OCI-LY7 (cell line): ENCODE results near the gene LTBP2. TPM values are rescaled to one million over a fixed set of nuclear protein-coding genes. Genes with fewer than 3 reads are reported as not detected.
A peak's percentile ranks its signal among the peaks of the same experiment; 100 is the strongest.

ENCODE experiments used
- BruUV-seq: library from RNA; stranded (reverse); fragments of 400-500 nt; replicated peaks from 2 replicates; lab custom pipeline; 2021; lab: Mats Ljungman, UMichigan
- CTCF ChIA-PET: fragments of 300-600 bp; sonication (Branson Sonifier 250); formaldehyde crosslinking; loops from one replicate; lab custom pipeline; 2022; ENCODE audit warnings: antibody characterized with exemption; ENCODE audit not compliant: unreplicated experiment; lab: Charles Lee
- POLR2A ChIA-PET: fragments of 300-600 bp; sonication (Branson Sonifier 250); formaldehyde crosslinking; loops from one replicate; lab custom pipeline; 2022; ENCODE audit warnings: antibody characterized with exemption; lab: Charles Lee
- DNase-seq: peaks from one replicate; pipeline ENCODE4 v3.0.0-alpha.2; 2015; ENCODE audit warnings: low spot score
- H2AFZ ChIP-seq: fragments of 200-600 bp; sonication (generic), shearing (Covaris generic); 2 replicates; pipeline ENCODE4 v1.6.1; 2014; ENCODE audit warnings: mild to moderate bottlenecking, antibody characterized with exemption, low read length, moderate library complexity
- H3K27ac ChIP-seq: fragments of 200-600 bp; sonication (generic); 2 replicates; pipeline ENCODE4 v1.5.1; 2014; ENCODE audit warnings: mixed run types, low read depth, mild to moderate bottlenecking, moderate library complexity, low read length, inconsistent platforms; ENCODE audit not compliant: poor library complexity, severe bottlenecking
- H3K36me3 ChIP-seq: fragments of 200-600 bp; sonication (generic); 2 replicates; pipeline ENCODE4 v1.6.1; 2014; ENCODE audit warnings: mild to moderate bottlenecking, antibody characterized with exemption, low read length, moderate library complexity, mixed read lengths; ENCODE audit not compliant: insufficient read depth
- H3K4me1 ChIP-seq: fragments of 200-600 bp; sonication (generic); 2 replicates; pipeline ENCODE4 v1.5.1; 2014; ENCODE audit warnings: mild to moderate bottlenecking, low read length; ENCODE audit not compliant: insufficient read depth, poor library complexity, severe bottlenecking
- H3K4me2 ChIP-seq: fragments of 200-600 bp; sonication (generic); 2 replicates; pipeline ENCODE4 v1.6.1; 2014; ENCODE audit warnings: mild to moderate bottlenecking, low read length
- H3K4me3 ChIP-seq: fragments of 200-600 bp; sonication (generic); 2 replicates; pipeline ENCODE4 v1.5.1; 2014; ENCODE audit warnings: mild to moderate bottlenecking, low read depth, low read length; ENCODE audit not compliant: poor library complexity, severe bottlenecking
- H3K79me2 ChIP-seq: fragments of 200-600 bp; sonication (generic); 2 replicates; pipeline ENCODE4 v1.6.1; 2016; ENCODE audit warnings: low read depth, mild to moderate bottlenecking, low read length, moderate library complexity, mixed read lengths; ENCODE audit not compliant: insufficient read depth
- H3K9me2 ChIP-seq: fragments of 200-600 bp; sonication (generic); 2 replicates; pipeline ENCODE4 v1.6.1; 2016; ENCODE audit warnings: mild to moderate bottlenecking, low read length, mixed read lengths; ENCODE audit not compliant: insufficient read depth
- H3K9me3 ChIP-seq: fragments of 200-600 bp; sonication (generic); 2 replicates; pipeline ENCODE4 v1.6.1; 2014; ENCODE audit warnings: mild to moderate bottlenecking, mixed run types, low read length, mixed read lengths
- H4K20me1 ChIP-seq: fragments of 200-600 bp; sonication (generic); 2 replicates; pipeline ENCODE4 v1.6.1; 2014; ENCODE audit warnings: mild to moderate bottlenecking, antibody characterized with exemption, low read length, moderate library complexity, mixed read lengths; ENCODE audit not compliant: insufficient read depth
- CTCF ChIP-seq: fragments of 200-600 bp; sonication (generic); conservative IDR thresholded peaks from 2 replicates; pipeline ENCODE4 v1.5.1; 2014; ENCODE audit warnings: mild to moderate bottlenecking, antibody characterized with exemption, low read length, moderate library complexity, mixed read lengths
- EZH2phosphoT487 ChIP-seq: fragments of 200-600 bp; sonication (generic); IDR thresholded peaks from 2 replicates; pipeline ENCODE4 v1.6.1; 2018; ENCODE audit warnings: low read depth, borderline replicate concordance, mild to moderate bottlenecking, mixed run types, antibody characterized with exemption, low read length, moderate library complexity, mixed read lengths
- intact Hi-C: fragments of 100-400 bp; cut with micrococcal nuclease; formaldehyde crosslinking; loops from one replicate; pipeline ENCODE4 v1.10.0; 2022; ENCODE audit not compliant: unreplicated experiment
- total RNA-seq, 2 experiments: library from RNA; depleted of rRNA in 1 of 2; stranded (reverse); fragments of >200 nt in 1 of 2; shearing (Covaris generic) in 1 of 2; gene quantifications; 2 replicates each; pipeline ENCODE4 v1.2.3, GENCODE V29; 2014 to 2022

Gene LTBP2
- total RNA-seq, 2 experiments from 2014 or later = 0.15 to 0.25 TPM

GRCh38 chr14:74493343-74494261 is 118.4 kb downstream of the LTBP2 start, which contains the start of gene ISCA2:
ISCA2 (plus strand) TSS chr14:74493765; CDS start chr14:74493775, 10 bp downstream.
- ChIA-PET POLR2A (interaction anchor here (0.5 to 1.8 kb wide), 9 partner anchors 8 to 318 kb away, joined by 3 to 7 read pairs (median 4); no protein-coding TSS in a partner anchor), CTCF (no interaction called here)
- H2AFZ ChIP-seq = peak within 1 kb of the TSS; percentile 84
- H3K4me3 ChIP-seq = peak within 1 kb of the TSS; percentile 89
- peak within 1 kb of the TSS; percentile 36 for H3K27ac ChIP-seq
- H3K4me2 ChIP-seq = peak within 1 kb of the TSS; percentile 97
- intact Hi-C loops = loop anchor here (2.0 to 10.0 kb wide), 2 partner anchors 93 to 169 kb away; no protein-coding TSS in a partner anchor
- no peaks in the 10 kb centered on the region for H3K9me3 ChIP-seq
- peaks cover 14% of the 10 kb centered on the region; the same call in 1 of the 2 replicates for H3K36me3 ChIP-seq
- peaks cover 10% of the 10 kb centered on the region; the same call in 1 of the 2 replicates for H3K79me2 ChIP-seq
- TF ChIP-seq CTCF = no peak
- no peak for TF ChIP-seq EZH2phosphoT487
- H4K20me1 ChIP-seq = no peaks in the 10 kb centered on the region
- BruUV-seq = no TSS peak
- peaks cover 43% of the 10 kb centered on the region for H3K4me1 ChIP-seq
- DNase-seq = peak; percentile 99
- H3K9me2 ChIP-seq = no peaks in the 10 kb centered on the region

- H3K4me2 ChIP-seq = peak within 1 kb of the TSS; percentile 97
- no TSS peak for BruUV-seq
- ChIA-PET CTCF (no interaction called here), POLR2A (interaction anchor here (0.6 to 1.7 kb wide), 4 partner anchors 9 to 319 kb away, joined by 3 to 7 read pairs (median 4); no protein-coding TSS in a partner anchor)
- peaks cover 43% of the 10 kb centered on the region for H3K4me1 ChIP-seq
- peak within 1 kb of the TSS; percentile 84 for H2AFZ ChIP-seq
- H3K4me3 ChIP-seq = peak within 1 kb of the TSS; percentile 89
- TF ChIP-seq CTCF (no peak), EZH2phosphoT487 (no peak)
- H3K9me2 ChIP-seq = no peaks in the 10 kb centered on the region
- no peak for DNase-seq
- H4K20me1 ChIP-seq = no peaks in the 10 kb centered on the region
- peaks cover 14% of the 10 kb centered on the region; the same call in 1 of the 2 replicates for H3K36me3 ChIP-seq
- intact Hi-C loops = loop anchor here (1.0 to 10.0 kb wide), 3 partner anchors 92 to 168 kb away; no protein-coding TSS in a partner anchor
- H3K9me3 ChIP-seq = no peaks in the 10 kb centered on the region
- peaks cover 10% of the 10 kb centered on the region; the same call in 1 of the 2 replicates for H3K79me2 ChIP-seq
- H3K27ac ChIP-seq = peak within 1 kb of the TSS; percentile 36
These were observed 119.2 kb downstream of the LTBP2 start, which contains the start of gene NPC2 for GRCh38 chr14:74492776-74493342. NPC2 (minus strand) TSS chr14:74493305; CDS start chr14:74493274, 31 bp downstream.
